Measurements from ENCODE around the gene CRISP1.

DNA sequence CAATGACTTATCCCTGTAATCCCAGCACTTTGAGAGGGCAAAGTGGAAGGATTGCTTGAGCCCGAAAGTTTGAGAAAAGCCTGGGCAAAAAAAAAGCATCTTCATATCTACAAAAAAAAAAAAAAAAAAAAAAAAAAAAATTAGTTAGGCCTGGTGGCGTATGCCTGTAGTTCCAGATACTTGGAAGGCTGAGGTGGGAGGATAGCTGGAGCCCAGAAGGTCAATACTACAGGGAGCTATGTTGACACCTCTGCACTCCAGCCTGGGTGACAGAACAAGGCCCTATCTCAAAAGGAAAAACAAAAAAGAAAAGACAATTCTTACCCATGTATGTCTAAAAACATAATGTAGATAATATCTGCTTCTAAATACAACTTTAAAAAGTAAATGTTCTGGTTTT, 27.2 kb downstream of the CRISP1 start:
- TF ChIP-seq MAFK (IDR thresholded peaks at IDR 0.05; ENCODE audit: low read depth, low read length) = no peak
- TF ChIP-seq, protein P1, sequence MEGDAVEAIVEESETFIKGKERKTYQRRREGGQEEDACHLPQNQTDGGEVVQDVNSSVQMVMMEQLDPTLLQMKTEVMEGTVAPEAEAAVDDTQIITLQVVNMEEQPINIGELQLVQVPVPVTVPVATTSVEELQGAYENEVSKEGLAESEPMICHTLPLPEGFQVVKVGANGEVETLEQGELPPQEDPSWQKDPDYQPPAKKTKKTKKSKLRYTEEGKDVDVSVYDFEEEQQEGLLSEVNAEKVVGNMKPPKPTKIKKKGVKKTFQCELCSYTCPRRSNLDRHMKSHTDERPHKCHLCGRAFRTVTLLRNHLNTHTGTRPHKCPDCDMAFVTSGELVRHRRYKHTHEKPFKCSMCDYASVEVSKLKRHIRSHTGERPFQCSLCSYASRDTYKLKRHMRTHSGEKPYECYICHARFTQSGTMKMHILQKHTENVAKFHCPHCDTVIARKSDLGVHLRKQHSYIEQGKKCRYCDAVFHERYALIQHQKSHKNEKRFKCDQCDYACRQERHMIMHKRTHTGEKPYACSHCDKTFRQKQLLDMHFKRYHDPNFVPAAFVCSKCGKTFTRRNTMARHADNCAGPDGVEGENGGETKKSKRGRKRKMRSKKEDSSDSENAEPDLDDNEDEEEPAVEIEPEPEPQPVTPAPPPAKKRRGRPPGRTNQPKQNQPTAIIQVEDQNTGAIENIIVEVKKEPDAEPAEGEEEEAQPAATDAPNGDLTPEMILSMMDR (conservative IDR thresholded peaks at IDR 0.05; ENCODE audit: low read depth, low read length) = no peak
- TF ChIP-seq RAD21 (IDR thresholded peaks at IDR 0.05; ENCODE audit: low read length) = no peak
- TF ChIP-seq MAZ (IDR thresholded peaks at IDR 0.05; ENCODE audit: borderline replicate concordance, low read depth, low read length) = no peak
- no peak for TF ChIP-seq POLR2A (IDR thresholded peaks at IDR 0.05; ENCODE audit: low read depth, low read length)
- TF ChIP-seq SMC3 (IDR thresholded peaks at IDR 0.05; ENCODE audit: low read depth, low read length) = no peak
- no peak for TF ChIP-seq RFX5 (IDR thresholded peaks at IDR 0.05; ENCODE audit: low read depth, low read length)
- TF ChIP-seq RCOR1 (IDR thresholded peaks at IDR 0.05; ENCODE audit: insufficient replicate concordance, low read length) = no peak
- TF ChIP-seq MXI1 (IDR thresholded peaks at IDR 0.05; ENCODE audit: borderline replicate concordance, low read depth, low read length) = no peak

Data from IMR-90 (cell line).